Subcutaneous preadipocyte (primary cell): ENCODE measurements around the gene MYL6. TPM values are rescaled to one million over a fixed set of nuclear protein-coding genes. Genes with fewer than 3 reads are reported as not detected.

ENCODE experiments used
- total RNA-seq: library from RNA; depleted of rRNA; stranded (reverse); fragments of >200 nt; gene quantifications from 2 replicates; pipeline ENCODE4 v1.2.3, GENCODE V29; 2012

MYL6 gene
- 682 and 1,116 TPM in 2 replicates for total RNA-seq

GRCh38 chr12:56158029-56158925 is at the start of gene MYL6:
Gene MYL6 (plus strand): TSS chr12:56158359. CDS start chr12:56158402, 43 bp downstream.

GRCh38 chr12:56116267-56117081 is 41.7 kb upstream of the MYL6 start, which contains the start of gene RPL41:
Gene RPL41 (plus strand): TSS chr12:56116633.

GRCh38 chr12:56117778-56118687 is 40.1 kb upstream of the MYL6 start, which contains the start of gene ZC3H10:
Gene ZC3H10 (plus strand): TSS chr12:56118266. CDS start chr12:56120563, 2,297 bp downstream.

GRCh38 chr12:56127888-56128669 is 30.1 kb upstream of the MYL6 start, which contains the start of gene ESYT1:
Gene ESYT1 (plus strand): TSS chr12:56128267. CDS start chr12:56128320, 53 bp downstream.

GRCh38 chr12:56152132-56152755 is 5.9 kb upstream of the MYL6 start, which contains the start of gene MYL6B:
Gene MYL6B (plus strand): TSS chr12:56152587. CDS start chr12:56153919, 1,332 bp downstream.

GRCh38 chr12:56189099-56189917 is 31.1 kb downstream of the MYL6 start, which contains the start of gene SMARCC2:
Gene SMARCC2 (minus strand): TSS chr12:56189483. CDS start chr12:56189461, 22 bp downstream.

Other genes with a start within 250 kb of the MYL6 start
- 36.4 TPM in 2 replicates for gene PYM1, start 230.5 kb upstream of the MYL6 start, total RNA-seq
- gene DGKA, start 227.2 kb upstream of the MYL6 start, total RNA-seq = 39.3 and 42.8 TPM in 2 replicates
- 0.78 and 1.5 TPM in 2 replicates for gene PMEL, start 192.3 kb upstream of the MYL6 start, total RNA-seq
- gene CDK2, start 191.5 kb upstream of the MYL6 start, total RNA-seq = 19.1 and 45.5 TPM in 2 replicates
- 51.1 and 62.6 TPM in 2 replicates for gene RAB5B, start 184.3 kb upstream of the MYL6 start, total RNA-seq
- gene SUOX, start 161.1 kb upstream of the MYL6 start, total RNA-seq = 8.5 and 13.3 TPM in 2 replicates
- 0.37 and 1.2 TPM in 2 replicates for gene IKZF4, start 137.3 kb upstream of the MYL6 start, total RNA-seq
- gene RPS26, start 116.4 kb upstream of the MYL6 start, total RNA-seq = 188 and 387 TPM in 2 replicates
- under 0.01 TPM in 2 replicates for gene ERBB3, start 78.2 kb upstream of the MYL6 start, total RNA-seq
- gene PA2G4, start 53.8 kb upstream of the MYL6 start, total RNA-seq = 213 and 255 TPM in 2 replicates
- 1,499 and 3,572 TPM in 2 replicates for gene RPL41, start 41.7 kb upstream of the MYL6 start, total RNA-seq
- gene ZC3H10, start 40.1 kb upstream of the MYL6 start, total RNA-seq = 6.6 and 8.2 TPM in 2 replicates
- gene ESYT1, start 30.1 kb upstream of the MYL6 start, total RNA-seq = 159 and 170 TPM in 2 replicates
- 38.5 and 41.5 TPM in 2 replicates for gene MYL6B, start 5.8 kb upstream of the MYL6 start, total RNA-seq
- gene SMARCC2, start 31.1 kb downstream of the MYL6 start, total RNA-seq = 44.1 and 53.2 TPM in 2 replicates
- 66.3 and 93.3 TPM in 2 replicates for gene RNF41, start 63.6 kb downstream of the MYL6 start, total RNA-seq
- gene NABP2, start 66.0 kb downstream of the MYL6 start, total RNA-seq = 25.0 and 31.3 TPM in 2 replicates
- gene SLC39A5, start 71.7 kb downstream of the MYL6 start, total RNA-seq = 0.20 TPM in 1 of 2 replicates, not detected in the other
- gene ANKRD52, start 100.0 kb downstream of the MYL6 start, total RNA-seq = 12.9 and 15.1 TPM in 2 replicates
- 4.9 and 5.9 TPM in 2 replicates for gene COQ10A, start 108.6 kb downstream of the MYL6 start, total RNA-seq
- gene CS, start 142.0 kb downstream of the MYL6 start, total RNA-seq = 184 and 217 TPM in 2 replicates
- 58.8 and 92.6 TPM in 2 replicates for gene CNPY2, start 157.6 kb downstream of the MYL6 start, total RNA-seq
- gene PAN2, start 175.6 kb downstream of the MYL6 start, total RNA-seq = 25.0 and 27.8 TPM in 2 replicates
- gene IL23A, start 180.5 kb downstream of the MYL6 start, total RNA-seq = 0.20 TPM in 1 of 2 replicates, not detected in the other
- 139 and 173 TPM in 2 replicates for gene STAT2, start 201.7 kb downstream of the MYL6 start, total RNA-seq
- not detected in 2 replicates for gene APOF, start 204.5 kb downstream of the MYL6 start, total RNA-seq